ENCODE measurements around the gene UBAC2. TPM values are rescaled to one million over a fixed set of nuclear protein-coding genes. Genes with fewer than 3 reads are reported as not detected.

UBAC2 gene
- polyA plus RNA-seq, 3 donors, result 59.6 to 113 (median 96.7) TPM

- no peak overlapping the region for H3K9ac ChIP-seq (ENCODE audit: insufficient read depth, low read length, poor library complexity, severe bottlenecking)
- no peak overlapping the region for H3K4me2 ChIP-seq (replicated peaks; ENCODE audit: extremely low read depth, low read length, poor library complexity, severe bottlenecking)
- 97% methylated on average over 8 of the region's 8 CpGs for WGBS (ENCODE audit: insufficient coverage)
- no peak overlapping the region for H3K4me3 ChIP-seq (replicated peaks in 1 of 3; ENCODE audit: low read depth in 2 of 3, low read length in 3 of 3)
- H3K27ac ChIP-seq (ENCODE audit: low read depth in 1 of 2, low read length in 2 of 2), result peak overlapping the region in 1 of 2 donors; percentile 33
- no peaks in the 10 kb centered on the region for H3K79me2 ChIP-seq (ENCODE audit: insufficient read depth, low read length)
- no peak overlapping the region for H3K4me3 Mint-ChIP-seq
- intact Hi-C loops (cut with micrococcal nuclease), result no loop called here
- peaks cover 3% of the 10 kb centered on the region for H3K4me1 Mint-ChIP-seq
- DNase-seq, result no peak
- TF ChIP-seq CTCF (IDR thresholded peaks at IDR 0.05), result no peak
- H2AFZ ChIP-seq (ENCODE audit: insufficient read depth, low read depth, low read length, poor library complexity, severe bottlenecking), result no peak overlapping the region
- no peaks in the 10 kb centered on the region for H3K4me1 ChIP-seq (ENCODE audit: control insufficient read depth in 1 of 2, insufficient read depth in 2 of 2, low read length in 2 of 2)
- no peaks in the 10 kb centered on the region for H3K27me3 ChIP-seq (ENCODE audit: control insufficient read depth in 2 of 2, insufficient read depth in 2 of 2, low read length in 2 of 2)
- H3K27me3 Mint-ChIP-seq (ENCODE audit: low read depth in 3 of 3), result peaks cover 0 to 2% (median 1%) of the 10 kb centered on the region in 3 donors
- peak overlapping the region in 4 of 7 donors; percentile 4 to 77 (median 48) for H3K27ac Mint-ChIP-seq
- no peaks in the 10 kb centered on the region for H3K9me3 ChIP-seq (replicated peaks in 1 of 2; ENCODE audit: control insufficient read depth in 1 of 2, insufficient read depth in 1 of 2, low read length in 2 of 2)
- peaks cover 93 to 94% of the 10 kb centered on the region in 2 donors for H3K36me3 Mint-ChIP-seq
- no peaks in the 10 kb centered on the region for H4K20me1 ChIP-seq (ENCODE audit: insufficient read depth, low read length)
- no peaks in the 10 kb centered on the region for H3K9me3 Mint-ChIP-seq
- peaks cover 58 to 95% of the 10 kb centered on the region in 2 donors for H3K36me3 ChIP-seq (replicated peaks in 1 of 2; ENCODE audit: control insufficient read depth in 1 of 2, insufficient read depth in 2 of 2, low read length in 2 of 2)
Observed at GRCh38 chr13:99347911-99348451, 147.3 kb downstream of the UBAC2 start.

GRCh38 chr13:99350191-99350590 is 149.5 kb downstream of the UBAC2 start:
- H3K27ac Mint-ChIP-seq, result peak overlapping the region in 3 of 7 donors; percentile 49 to 54 (median 52)
- H3K4me2 ChIP-seq (replicated peaks; ENCODE audit: extremely low read depth, low read length, poor library complexity, severe bottlenecking), result no peak overlapping the region
- intact Hi-C loops (cut with micrococcal nuclease), result no loop called here
- H3K36me3 Mint-ChIP-seq, result peaks cover 91 to 94% of the 10 kb centered on the region in 2 donors
- peaks cover 0 to 2% (median 0%) of the 10 kb centered on the region in 3 donors for H3K27me3 Mint-ChIP-seq (ENCODE audit: low read depth in 3 of 3)
- no peaks in the 10 kb centered on the region for H4K20me1 ChIP-seq (ENCODE audit: insufficient read depth, low read length)
- DNase-seq, result no peak
- WGBS (ENCODE audit: insufficient coverage), result no CpG with 5 or more reads among the region's 2 CpGs
- no peak overlapping the region for H3K4me3 Mint-ChIP-seq
- H3K9me3 Mint-ChIP-seq, result no peaks in the 10 kb centered on the region
- H3K4me1 ChIP-seq (ENCODE audit: control insufficient read depth in 1 of 2, insufficient read depth in 2 of 2, low read length in 2 of 2), result peaks cover 12 to 15% of the 10 kb centered on the region in 2 donors
- no peak for TF ChIP-seq CTCF (IDR thresholded peaks at IDR 0.05)
- no peak overlapping the region for H3K4me3 ChIP-seq (replicated peaks in 1 of 3; ENCODE audit: low read depth in 2 of 3, low read length in 3 of 3)
- H3K79me2 ChIP-seq (ENCODE audit: insufficient read depth, low read length), result no peaks in the 10 kb centered on the region
- no peaks in the 10 kb centered on the region for H3K9me3 ChIP-seq (replicated peaks in 1 of 2; ENCODE audit: control insufficient read depth in 1 of 2, insufficient read depth in 1 of 2, low read length in 2 of 2)
- no peak overlapping the region for H2AFZ ChIP-seq (ENCODE audit: insufficient read depth, low read depth, low read length, poor library complexity, severe bottlenecking)
- H3K9ac ChIP-seq (ENCODE audit: insufficient read depth, low read length, poor library complexity, severe bottlenecking), result no peak overlapping the region
- H3K36me3 ChIP-seq (replicated peaks in 1 of 2; ENCODE audit: control insufficient read depth in 1 of 2, insufficient read depth in 2 of 2, low read length in 2 of 2), result peaks cover 43 to 84% of the 10 kb centered on the region in 2 donors
- no peak overlapping the region for H3K27ac ChIP-seq (ENCODE audit: low read depth in 1 of 2, low read length in 2 of 2)
- peaks cover 19% of the 10 kb centered on the region for H3K4me1 Mint-ChIP-seq
- no peaks in the 10 kb centered on the region for H3K27me3 ChIP-seq (ENCODE audit: control insufficient read depth in 2 of 2, insufficient read depth in 2 of 2, low read length in 2 of 2)

Measured in CD14-positive monocyte (primary cell).